Endothelial cell of umbilical vein (primary cell): ENCODE data around the gene CTIF. TPM values are rescaled to one million over a fixed set of nuclear protein-coding genes. Genes with fewer than 3 reads are reported as not detected.

Experiments used
- BruUV-seq: library from RNA; stranded (reverse); fragments of 400-500 nt; replicated peaks from 2 replicates; lab custom pipeline; 2021; lab: Mats Ljungman, UMichigan
- CTCF ChIA-PET: fragments of 300-600, 350-600 bp; sonication (Branson Sonifier 250); formaldehyde crosslinking; loops from one replicate; lab custom pipeline; 2021; ENCODE audit warnings: antibody characterized with exemption, inconsistent platforms; lab: Charles Lee
- POLR2A ChIA-PET: fragments of 300-600, 350-600 bp; sonication (Branson Sonifier 250); formaldehyde crosslinking; loops from one replicate; lab custom pipeline; 2021; ENCODE audit warnings: antibody characterized with exemption, inconsistent platforms; lab: Charles Lee
- DNase-seq: peaks from one replicate; pipeline ENCODE4 v3.0.0-alpha.2; 2011; ENCODE audit warnings: low read depth, low spot score
- FAIRE-seq: peaks from 2 replicates; lab custom pipeline; 2011; peaks lifted over from hg19 to GRCh38; lab: Jason Lieb, UNC
- H2AFZ ChIP-seq: 2 replicates; pipeline ENCODE4 v1.6.0; 2012; ENCODE audit warnings: low read depth, low read length, control low read depth, inconsistent platforms
- H3K27ac ChIP-seq: 2 replicates; pipeline ENCODE4 v1.5.1; 2011; ENCODE audit warnings: low read depth, mild to moderate bottlenecking, control low read depth, low read length, moderate library complexity; ENCODE audit not compliant: insufficient read depth
- H3K27me3 ChIP-seq, 2 experiments: 2 replicates each; pipeline versions ENCODE4 v1.6.0 to v1.6.1; 2011; ENCODE audit warnings: low read length in 2 of 2, mixed read lengths in 1 of 2; ENCODE audit not compliant: control insufficient read depth in 2 of 2, insufficient read depth in 2 of 2
- H3K36me3 ChIP-seq, 2 experiments: 2 replicates in 1 of 2; 3 replicates in 1 of 2; pipeline ENCODE4 v1.5.1; 2011; ENCODE audit warnings: low read length in 2 of 2, mild to moderate bottlenecking in 1 of 2, moderate library complexity in 1 of 2; ENCODE audit not compliant: control insufficient read depth in 2 of 2, insufficient read depth in 2 of 2; ENCODE audit errors: extremely low read depth in 1 of 2
- H3K4me1 ChIP-seq: 3 replicates; pipeline ENCODE4 v1.5.1; 2011; ENCODE audit warnings: mild to moderate bottlenecking, low read length; ENCODE audit not compliant: control insufficient read depth, insufficient read depth; ENCODE audit errors: extremely low read depth
- H3K4me2 ChIP-seq: 2 replicates; pipeline ENCODE4 v1.6.1; 2011; ENCODE audit warnings: low read length, control low read depth, mixed read lengths; ENCODE audit not compliant: insufficient read depth
- H3K4me3 ChIP-seq, 3 experiments: fragments of 200-600 bp in 1 of 3; sonication (generic), shearing (Covaris generic) in 1 of 3; replicated peaks in 1 of 3; 2 replicates each; pipeline ENCODE4 v1.5.1; 2011 to 2016; ENCODE audit warnings: control low read depth in 3 of 3, low read length in 3 of 3, mild to moderate bottlenecking in 2 of 3, inconsistent platforms in 1 of 3, low read depth in 1 of 3, moderate library complexity in 1 of 3; ENCODE audit not compliant: insufficient read depth in 1 of 3
- H3K79me2 ChIP-seq: 2 replicates; pipeline ENCODE4 v1.6.0; 2012; ENCODE audit warnings: low read length, inconsistent platforms; ENCODE audit not compliant: control insufficient read depth, insufficient read depth
- H3K9ac ChIP-seq: replicated peaks from 2 replicates; pipeline ENCODE3; 2011; ENCODE audit warnings: low read length, control low read depth; ENCODE audit not compliant: insufficient read depth; ENCODE audit errors: extremely low read depth
- H3K9me1 ChIP-seq: replicated peaks from 3 replicates; pipeline ENCODE4 v1.6.0; 2011; ENCODE audit warnings: mild to moderate bottlenecking, low read length; ENCODE audit not compliant: control insufficient read depth, insufficient read depth; ENCODE audit errors: extremely low read depth
- H3K9me3 ChIP-seq: replicated peaks from 2 replicates; pipeline ENCODE4 v1.5.1; 2012; ENCODE audit warnings: low read length, inconsistent platforms; ENCODE audit not compliant: control insufficient read depth, insufficient read depth
- H4K20me1 ChIP-seq: replicated peaks from 2 replicates; pipeline ENCODE3; 2011; ENCODE audit warnings: mild to moderate bottlenecking, low read length; ENCODE audit not compliant: control insufficient read depth, insufficient read depth; ENCODE audit errors: extremely low read depth
- CTCF ChIP-seq, 2 donors: IDR thresholded peaks; 1 replicate in 1 of 2; 2 replicates in 1 of 2; pipeline ENCODE4 v1.5.1; 2011; ENCODE audit warnings: low read length in 2 of 2, mild to moderate bottlenecking in 2 of 2, moderate library complexity in 2 of 2, control low read depth in 1 of 2, inconsistent platforms in 1 of 2, low read depth in 1 of 2; ENCODE audit not compliant: insufficient read depth in 1 of 2; ENCODE audit errors: extremely low read depth in 1 of 2
- EZH2 ChIP-seq: IDR thresholded peaks from 2 replicates; pipeline ENCODE4 v1.6.1; 2012; ENCODE audit warnings: borderline replicate concordance, low read depth, mild to moderate bottlenecking, moderate library complexity, low read length, inconsistent platforms; ENCODE audit not compliant: severe bottlenecking
- FOS ChIP-seq: IDR thresholded peaks from 2 replicates; pipeline ENCODE4 v1.6.1; 2011; ENCODE audit warnings: mild to moderate bottlenecking, low read length, moderate library complexity, borderline replicate concordance; ENCODE audit not compliant: insufficient read depth
- GATA2 ChIP-seq: IDR thresholded peaks from 2 replicates; pipeline ENCODE4 v1.7.0; 2011; ENCODE audit warnings: low read depth, mild to moderate bottlenecking, moderate library complexity, mixed read lengths, low read length; ENCODE audit not compliant: insufficient read length, insufficient read depth
- MAX ChIP-seq: IDR thresholded peaks from 2 replicates; pipeline ENCODE4 v1.6.1; 2011; ENCODE audit not compliant: insufficient read depth, insufficient read length
- MYC ChIP-seq: IDR thresholded peaks from one replicate; pipeline ENCODE4 v1.6.1; 2011; ENCODE audit warnings: mild to moderate bottlenecking, low read depth, low read length
- POLR2A ChIP-seq: IDR thresholded peaks from 2 replicates; pipeline ENCODE4 v1.6.1; 2012; ENCODE audit warnings: low read depth, mild to moderate bottlenecking, control low read depth, low read length
- POLR2AphosphoS5 ChIP-seq: IDR thresholded peaks from 2 replicates; pipeline ENCODE4 v1.6.1; 2012; ENCODE audit warnings: low read depth, mild to moderate bottlenecking, control low read depth, low read length, moderate library complexity; ENCODE audit not compliant: insufficient read depth
- dilution Hi-C: fragments of 300-500 bp; cut with MboI; formaldehyde crosslinking; loops from one replicate; pipeline ENCODE4 v1.15.0; 2019; ENCODE audit warnings: low sequenced_read_pairs; ENCODE audit not compliant: extremely low pct_ligation_motif_present
- intact Hi-C: fragments of 100-400 bp; cut with micrococcal nuclease; formaldehyde crosslinking; loops from one replicate; pipeline ENCODE4 v1.10.0; 2022
- polyA plus RNA-seq, 4 experiments: library from polyadenylated mRNA; depleted of rRNA in 3 of 4; stranded (reverse) in 3 of 4; unstranded in 1 of 4; fragments of >200 nt; gene quantifications; 2 replicates each; pipeline versions ENCODE4 v1.2.1 to v1.2.3, GENCODE V29; 2011 to 2012; ENCODE audit warnings: missing spikeins in 1 of 4
- total RNA-seq: library from RNA; stranded (reverse); gene quantifications from 2 replicates; pipeline ENCODE4 v1.2.3, GENCODE V29; 2021

Gene CTIF
- total and polyA plus RNA-seq, 2 donors (not counting 3 experiments of a cell fraction or from before 2014, with no cell fraction given) = 20.9 to 57.7 TPM

GRCh38 chr18:48724442-48724841 is 185.6 kb downstream of the CTIF start:
- intact Hi-C loops = no loop called here
- H3K27me3 ChIP-seq = no peaks in the 10 kb centered on the region
- no peaks in the 10 kb centered on the region for H4K20me1 ChIP-seq
- FAIRE-seq (no peak), DNase-seq (no peak)
- dilution Hi-C loops = no loop called here
- no peak overlapping the region for H3K9ac ChIP-seq
- no peaks in the 10 kb centered on the region for H3K36me3 ChIP-seq
- H3K4me2 ChIP-seq = no peak overlapping the region
- H3K79me2 ChIP-seq = no peaks in the 10 kb centered on the region
- no peaks in the 10 kb centered on the region for H3K9me1 ChIP-seq
- ChIA-PET POLR2A (no interaction called here), CTCF (interaction anchor here (1.3 kb wide), 1 partner anchor 43 kb away, joined by 3 read pairs; no protein-coding TSS in a partner anchor)
- peaks cover 10% of the 10 kb centered on the region for H3K4me1 ChIP-seq
- no peaks in the 10 kb centered on the region for H3K9me3 ChIP-seq
- no peak overlapping the region for H3K4me3 ChIP-seq
- no peak overlapping the region for H3K27ac ChIP-seq
- BruUV-seq = no TSS peak
- no peak overlapping the region for H2AFZ ChIP-seq
- TF ChIP-seq GATA2 (no peak), FOS (no peak), EZH2 (no peak), POLR2A (no peak), MYC (no peak), MAX (no peak), POLR2AphosphoS5 (no peak), CTCF (IDR thresholded peaks at IDR 0.05; ENCODE audit: extremely low read depth in 1 of 2, insufficient read depth in 1 of 2, low read depth in 1 of 2, low read length in 2 of 2) (no peak)
